ENCODE measurements around the gene NIT1. TPM values are rescaled to one million over a fixed set of nuclear protein-coding genes. Genes with fewer than 3 reads are reported as not detected.

Gene NIT1
- total and polyA plus RNA-seq, 2 of the 13 experiments (the other 11 are each of a cell fraction or from before 2014, with no cell fraction given) = 22.7 to 31.0 TPM

DNA sequence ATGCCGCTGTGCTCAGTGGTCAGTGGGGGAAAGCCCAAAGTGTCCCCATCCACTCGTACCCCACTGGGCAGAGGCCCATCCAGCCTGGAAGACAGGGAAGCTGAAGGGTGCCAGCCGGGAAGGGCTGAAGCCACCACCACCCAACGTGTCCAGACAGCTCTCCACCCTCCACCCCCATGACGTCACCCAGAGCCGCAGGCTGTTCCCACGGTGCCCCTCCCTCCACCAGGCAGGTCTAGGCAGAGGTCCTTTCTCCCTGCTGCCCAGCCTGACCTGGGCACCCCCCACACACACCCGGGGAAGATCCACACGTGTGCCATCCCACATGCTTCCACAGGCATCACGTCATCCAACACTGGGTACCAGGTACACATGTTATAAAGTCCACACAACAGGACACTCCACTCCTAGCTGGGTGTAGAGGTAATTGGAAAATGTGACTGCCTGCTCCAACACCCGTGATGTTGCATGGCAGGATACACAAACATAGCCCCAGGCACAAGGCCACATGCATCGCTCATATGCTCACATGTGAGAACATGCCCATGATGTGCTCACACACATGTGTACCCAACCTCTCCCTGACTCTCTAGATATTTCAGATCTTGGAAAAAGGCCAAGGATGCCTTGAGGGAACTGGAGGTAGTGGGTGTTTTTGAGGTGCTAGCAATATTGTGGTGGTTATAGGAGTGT is 43.1 kb upstream of the NIT1 start (continued):
- no peak for TF ChIP-seq GPN1 (CRISPR knock-in tag; IDR thresholded peaks at IDR 0.05; ENCODE audit: borderline replicate concordance)
- TF ChIP-seq FOXK2 (IDR thresholded peaks at IDR 0.05) = no peak
- no peak; the same call in 1 of the 2 replicates for TF ChIP-seq HIVEP1 (CRISPR knock-in tag; IDR thresholded peaks at IDR 0.05)
- TF ChIP-seq BCL6 (CRISPR knock-in tag; IDR thresholded peaks at IDR 0.05) = no peak
- no peak for TF ChIP-seq ZNF558 (CRISPR knock-in tag; IDR thresholded peaks at IDR 0.05; ENCODE audit: borderline replicate concordance)
- TF ChIP-seq ARNTL (CRISPR knock-in tag; IDR thresholded peaks at IDR 0.05) = no peak
- TF ChIP-seq FOXO1 (CRISPR knock-in tag; IDR thresholded peaks at IDR 0.05) = no peak
- TF ChIP-seq ZSCAN21 (CRISPR knock-in tag; IDR thresholded peaks at IDR 0.05; ENCODE audit: borderline replicate concordance) = no peak
- no peak for TF ChIP-seq FOXJ3 (CRISPR knock-in tag; IDR thresholded peaks at IDR 0.05; ENCODE audit: borderline replicate concordance)
- peak; percentile 42; the same call in 1 of the 2 replicates for TF ChIP-seq JUN (CRISPR knock-in tag; IDR thresholded peaks at IDR 0.05)
- TF ChIP-seq, protein P1, sequence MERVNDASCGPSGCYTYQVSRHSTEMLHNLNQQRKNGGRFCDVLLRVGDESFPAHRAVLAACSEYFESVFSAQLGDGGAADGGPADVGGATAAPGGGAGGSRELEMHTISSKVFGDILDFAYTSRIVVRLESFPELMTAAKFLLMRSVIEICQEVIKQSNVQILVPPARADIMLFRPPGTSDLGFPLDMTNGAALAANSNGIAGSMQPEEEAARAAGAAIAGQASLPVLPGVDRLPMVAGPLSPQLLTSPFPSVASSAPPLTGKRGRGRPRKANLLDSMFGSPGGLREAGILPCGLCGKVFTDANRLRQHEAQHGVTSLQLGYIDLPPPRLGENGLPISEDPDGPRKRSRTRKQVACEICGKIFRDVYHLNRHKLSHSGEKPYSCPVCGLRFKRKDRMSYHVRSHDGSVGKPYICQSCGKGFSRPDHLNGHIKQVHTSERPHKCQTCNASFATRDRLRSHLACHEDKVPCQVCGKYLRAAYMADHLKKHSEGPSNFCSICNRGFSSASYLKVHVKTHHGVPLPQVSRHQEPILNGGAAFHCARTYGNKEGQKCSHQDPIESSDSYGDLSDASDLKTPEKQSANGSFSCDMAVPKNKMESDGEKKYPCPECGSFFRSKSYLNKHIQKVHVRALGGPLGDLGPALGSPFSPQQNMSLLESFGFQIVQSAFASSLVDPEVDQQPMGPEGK (CRISPR knock-in tag; IDR thresholded peaks at IDR 0.05) = peak; percentile 44; the same call in 1 of the 2 replicates
- no peak for TF ChIP-seq SRF (IDR thresholded peaks at IDR 0.05; ENCODE audit: low read depth, low read length)
- TF ChIP-seq, protein P2, sequence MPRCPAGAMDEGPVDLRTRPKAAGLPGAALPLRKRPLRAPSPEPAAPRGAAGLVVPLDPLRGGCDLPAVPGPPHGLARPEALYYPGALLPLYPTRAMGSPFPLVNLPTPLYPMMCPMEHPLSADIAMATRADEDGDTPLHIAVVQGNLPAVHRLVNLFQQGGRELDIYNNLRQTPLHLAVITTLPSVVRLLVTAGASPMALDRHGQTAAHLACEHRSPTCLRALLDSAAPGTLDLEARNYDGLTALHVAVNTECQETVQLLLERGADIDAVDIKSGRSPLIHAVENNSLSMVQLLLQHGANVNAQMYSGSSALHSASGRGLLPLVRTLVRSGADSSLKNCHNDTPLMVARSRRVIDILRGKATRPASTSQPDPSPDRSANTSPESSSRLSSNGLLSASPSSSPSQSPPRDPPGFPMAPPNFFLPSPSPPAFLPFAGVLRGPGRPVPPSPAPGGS (CRISPR knock-in tag; IDR thresholded peaks at IDR 0.05) = 0 out of 2 replicates have a peak, but pooled peaks have one; percentile 38
- TF ChIP-seq YEATS2 (CRISPR knock-in tag; IDR thresholded peaks at IDR 0.05; ENCODE audit: borderline replicate concordance) = no peak
- TF ChIP-seq, protein P3, sequence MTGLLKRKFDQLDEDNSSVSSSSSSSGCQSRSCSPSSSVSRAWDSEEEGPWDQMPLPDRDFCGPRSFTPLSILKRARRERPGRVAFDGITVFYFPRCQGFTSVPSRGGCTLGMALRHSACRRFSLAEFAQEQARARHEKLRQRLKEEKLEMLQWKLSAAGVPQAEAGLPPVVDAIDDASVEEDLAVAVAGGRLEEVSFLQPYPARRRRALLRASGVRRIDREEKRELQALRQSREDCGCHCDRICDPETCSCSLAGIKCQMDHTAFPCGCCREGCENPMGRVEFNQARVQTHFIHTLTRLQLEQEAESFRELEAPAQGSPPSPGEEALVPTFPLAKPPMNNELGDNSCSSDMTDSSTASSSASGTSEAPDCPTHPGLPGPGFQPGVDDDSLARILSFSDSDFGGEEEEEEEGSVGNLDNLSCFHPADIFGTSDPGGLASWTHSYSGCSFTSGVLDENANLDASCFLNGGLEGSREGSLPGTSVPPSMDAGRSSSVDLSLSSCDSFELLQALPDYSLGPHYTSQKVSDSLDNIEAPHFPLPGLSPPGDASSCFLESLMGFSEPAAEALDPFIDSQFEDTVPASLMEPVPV (CRISPR knock-in tag; IDR thresholded peaks at IDR 0.05) = no peak
- TF ChIP-seq ZBTB20 (CRISPR knock-in tag; IDR thresholded peaks at IDR 0.05; ENCODE audit: borderline replicate concordance, low read depth) = no peak
- no peak for TF ChIP-seq HES4 (CRISPR knock-in tag; IDR thresholded peaks at IDR 0.05; ENCODE audit: borderline replicate concordance)
- TF ChIP-seq, protein P4, sequence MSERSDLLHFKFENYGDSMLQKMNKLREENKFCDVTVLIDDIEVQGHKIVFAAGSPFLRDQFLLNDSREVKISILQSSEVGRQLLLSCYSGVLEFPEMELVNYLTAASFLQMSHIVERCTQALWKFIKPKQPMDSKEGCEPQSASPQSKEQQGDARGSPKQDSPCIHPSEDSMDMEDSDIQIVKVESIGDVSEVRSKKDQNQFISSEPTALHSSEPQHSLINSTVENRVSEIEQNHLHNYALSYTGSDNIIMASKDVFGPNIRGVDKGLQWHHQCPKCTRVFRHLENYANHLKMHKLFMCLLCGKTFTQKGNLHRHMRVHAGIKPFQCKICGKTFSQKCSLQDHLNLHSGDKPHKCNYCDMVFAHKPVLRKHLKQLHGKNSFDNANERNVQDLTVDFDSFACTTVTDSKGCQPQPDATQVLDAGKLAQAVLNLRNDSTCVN (CRISPR knock-in tag; IDR thresholded peaks at IDR 0.05; ENCODE audit: borderline replicate concordance) = no peak
- TF ChIP-seq, protein P5, sequence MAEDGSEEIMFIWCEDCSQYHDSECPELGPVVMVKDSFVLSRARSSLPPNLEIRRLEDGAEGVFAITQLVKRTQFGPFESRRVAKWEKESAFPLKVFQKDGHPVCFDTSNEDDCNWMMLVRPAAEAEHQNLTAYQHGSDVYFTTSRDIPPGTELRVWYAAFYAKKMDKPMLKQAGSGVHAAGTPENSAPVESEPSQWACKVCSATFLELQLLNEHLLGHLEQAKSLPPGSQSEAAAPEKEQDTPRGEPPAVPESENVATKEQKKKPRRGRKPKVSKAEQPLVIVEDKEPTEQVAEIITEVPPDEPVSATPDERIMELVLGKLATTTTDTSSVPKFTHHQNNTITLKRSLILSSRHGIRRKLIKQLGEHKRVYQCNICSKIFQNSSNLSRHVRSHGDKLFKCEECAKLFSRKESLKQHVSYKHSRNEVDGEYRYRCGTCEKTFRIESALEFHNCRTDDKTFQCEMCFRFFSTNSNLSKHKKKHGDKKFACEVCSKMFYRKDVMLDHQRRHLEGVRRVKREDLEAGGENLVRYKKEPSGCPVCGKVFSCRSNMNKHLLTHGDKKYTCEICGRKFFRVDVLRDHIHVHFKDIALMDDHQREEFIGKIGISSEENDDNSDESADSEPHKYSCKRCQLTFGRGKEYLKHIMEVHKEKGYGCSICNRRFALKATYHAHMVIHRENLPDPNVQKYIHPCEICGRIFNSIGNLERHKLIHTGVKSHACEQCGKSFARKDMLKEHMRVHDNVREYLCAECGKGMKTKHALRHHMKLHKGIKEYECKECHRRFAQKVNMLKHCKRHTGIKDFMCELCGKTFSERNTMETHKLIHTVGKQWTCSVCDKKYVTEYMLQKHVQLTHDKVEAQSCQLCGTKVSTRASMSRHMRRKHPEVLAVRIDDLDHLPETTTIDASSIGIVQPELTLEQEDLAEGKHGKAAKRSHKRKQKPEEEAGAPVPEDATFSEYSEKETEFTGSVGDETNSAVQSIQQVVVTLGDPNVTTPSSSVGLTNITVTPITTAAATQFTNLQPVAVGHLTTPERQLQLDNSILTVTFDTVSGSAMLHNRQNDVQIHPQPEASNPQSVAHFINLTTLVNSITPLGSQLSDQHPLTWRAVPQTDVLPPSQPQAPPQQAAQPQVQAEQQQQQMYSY (CRISPR knock-in tag; IDR thresholded peaks at IDR 0.05) = no peak
